ENCODE data around the gene CACNG3. TPM values are rescaled to one million over a fixed set of nuclear protein-coding genes. Genes with fewer than 3 reads are reported as not detected.
"Not testable (repeated sequence)": the region's sequence is repeated elsewhere in the genome, so short reads cannot be mapped to it uniquely, and the experiment has no call there.

Gene CACNG3
- not detected for total RNA-seq

DNA sequence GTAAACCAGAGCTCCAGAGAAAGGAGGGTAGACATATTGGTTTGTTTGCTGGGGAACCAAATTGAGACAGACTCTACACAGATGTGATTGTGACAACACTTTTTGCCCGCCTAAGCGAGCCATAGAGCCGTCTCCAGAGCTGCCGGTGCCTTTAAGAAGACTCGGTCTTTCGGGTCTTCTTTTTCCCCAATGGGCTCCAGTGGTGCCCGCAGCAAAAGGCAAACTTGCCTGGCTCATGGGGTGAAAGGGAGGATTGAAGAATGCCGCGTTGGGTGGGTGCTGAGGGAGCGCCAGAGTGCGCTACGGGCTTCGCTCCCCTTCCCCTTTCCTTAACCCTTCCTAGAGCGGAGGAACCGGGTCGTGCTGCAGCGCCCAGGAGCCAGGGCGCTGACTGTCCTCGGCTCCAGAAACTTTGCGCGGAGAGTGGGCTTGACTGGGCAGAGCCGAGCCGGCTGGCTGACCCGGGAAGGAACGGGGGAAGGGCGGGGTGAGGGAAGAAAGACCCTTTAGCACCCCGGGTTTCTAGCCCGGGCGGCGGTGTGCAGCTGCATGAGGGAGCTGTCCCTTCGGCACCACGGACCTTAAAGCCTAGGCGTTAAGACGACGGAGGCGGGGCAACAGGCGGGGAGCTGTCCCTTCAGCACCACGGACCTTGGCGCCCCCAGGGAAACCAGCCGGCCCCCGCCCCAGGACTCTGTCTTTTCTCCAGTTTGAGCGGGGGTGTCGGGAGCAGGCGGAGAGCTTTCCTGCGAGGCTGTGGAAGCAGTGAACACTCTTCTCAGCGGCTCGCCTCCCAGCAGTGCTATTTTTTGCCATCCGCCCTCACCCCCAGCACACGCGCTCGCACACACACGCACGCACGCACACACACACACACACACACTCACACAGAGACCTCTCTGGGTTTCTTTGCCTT, at the start of gene CACNG3:
TSS of gene CACNG3 (plus strand) at position 880 of the 916 bp plus-strand sequence. CDS start 420 bp downstream, outside the sequence.
- no peak within 1 kb of the TSS for H3K27ac Mint-ChIP-seq
- H3K4me3 Mint-ChIP-seq: no peak within 1 kb of the TSS
- no peaks in the 10 kb centered on the region for H3K9me3 Mint-ChIP-seq
- no peaks in the 10 kb centered on the region for H3K36me3 Mint-ChIP-seq
- H3K4me1 Mint-ChIP-seq: peaks cover 5% of the 10 kb centered on the region
- peaks cover 66% of the 10 kb centered on the region for H3K27me3 Mint-ChIP-seq
- peak; percentile 70 for DNase-seq

DNA sequence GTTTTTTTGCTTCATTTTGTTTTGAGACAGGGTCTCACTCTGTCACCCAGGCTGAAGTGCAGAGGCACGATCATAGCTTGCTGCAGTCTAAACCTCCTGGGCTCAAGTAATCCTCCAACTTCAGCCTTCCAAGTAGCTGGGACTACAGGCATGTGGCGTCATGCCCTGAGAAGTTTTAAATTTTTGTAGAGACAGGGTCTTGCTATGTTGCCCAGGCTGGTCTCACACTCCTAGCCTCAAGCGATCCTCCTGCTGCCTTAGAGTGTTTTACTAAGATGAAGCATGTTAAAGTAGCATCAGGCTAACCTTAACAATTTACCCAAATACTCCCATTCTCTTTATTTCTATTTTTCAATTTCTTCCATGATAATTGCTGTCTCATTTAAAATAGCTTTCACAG, 49.2 kb upstream of the CACNG3 start:
- no peak for DNase-seq
- Mint-ChIP-seq H3K9me3 (no peaks in the 10 kb centered on the region), H3K27ac (no peak overlapping the region), H3K4me3 (no peak overlapping the region), H3K27me3 (no peaks in the 10 kb centered on the region), H3K36me3 (peaks cover 22% of the 10 kb centered on the region), H3K4me1 (no peaks in the 10 kb centered on the region)

DNA sequence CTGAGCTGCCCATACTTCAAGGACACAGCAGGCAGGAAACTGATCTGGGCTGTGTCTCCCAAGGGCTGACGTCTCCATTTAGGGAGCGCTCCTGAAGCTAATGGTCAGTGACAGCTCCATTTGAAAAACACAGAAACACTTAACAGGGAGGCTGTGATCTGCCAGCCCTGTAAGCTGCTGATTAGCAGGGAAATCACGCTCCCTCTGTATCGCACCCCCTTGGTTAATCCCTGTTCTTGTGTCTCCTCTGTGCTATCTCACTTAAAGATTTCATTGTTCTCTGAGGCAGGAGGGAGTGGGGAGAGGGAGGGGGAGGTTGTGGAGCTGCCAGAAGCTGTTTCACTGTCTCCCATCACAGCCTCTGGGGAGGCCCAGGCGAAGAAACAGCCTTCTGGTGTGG, 47.4 kb upstream of the CACNG3 start:
- H3K27ac Mint-ChIP-seq: no peak overlapping the region
- H3K36me3 Mint-ChIP-seq: peaks cover 9% of the 10 kb centered on the region
- no peaks in the 10 kb centered on the region for H3K27me3 Mint-ChIP-seq
- H3K9me3 Mint-ChIP-seq: no peaks in the 10 kb centered on the region
- no peak for DNase-seq
- no peak overlapping the region for H3K4me3 Mint-ChIP-seq
- no peaks in the 10 kb centered on the region for H3K4me1 Mint-ChIP-seq

DNA sequence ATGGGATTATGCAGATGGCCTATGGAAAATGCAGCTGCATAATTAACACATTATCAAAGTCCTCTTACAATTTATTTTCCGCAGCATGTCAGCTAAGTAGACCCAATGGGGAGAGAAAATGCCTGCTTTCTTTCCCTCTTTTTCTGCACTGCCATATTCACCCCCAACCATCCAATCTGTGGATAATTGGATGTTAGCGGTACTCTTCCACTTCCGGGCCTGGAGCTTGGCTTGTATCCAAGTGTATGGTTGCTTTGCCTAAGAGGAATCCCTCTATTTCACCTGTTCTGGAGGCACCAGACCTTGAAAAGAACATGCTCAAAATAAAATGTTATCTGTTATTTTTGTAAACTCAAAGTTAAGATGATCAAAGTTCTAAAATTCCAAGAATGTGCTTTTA, 41.1 kb upstream of the CACNG3 start:
- H3K9me3 Mint-ChIP-seq: no peaks in the 10 kb centered on the region
- DNase-seq: no peak
- no peak overlapping the region for H3K27ac Mint-ChIP-seq
- H3K27me3 Mint-ChIP-seq: no peaks in the 10 kb centered on the region
- peaks cover 20% of the 10 kb centered on the region for H3K36me3 Mint-ChIP-seq
- H3K4me3 Mint-ChIP-seq: no peak overlapping the region
- H3K4me1 Mint-ChIP-seq: no peaks in the 10 kb centered on the region

DNA sequence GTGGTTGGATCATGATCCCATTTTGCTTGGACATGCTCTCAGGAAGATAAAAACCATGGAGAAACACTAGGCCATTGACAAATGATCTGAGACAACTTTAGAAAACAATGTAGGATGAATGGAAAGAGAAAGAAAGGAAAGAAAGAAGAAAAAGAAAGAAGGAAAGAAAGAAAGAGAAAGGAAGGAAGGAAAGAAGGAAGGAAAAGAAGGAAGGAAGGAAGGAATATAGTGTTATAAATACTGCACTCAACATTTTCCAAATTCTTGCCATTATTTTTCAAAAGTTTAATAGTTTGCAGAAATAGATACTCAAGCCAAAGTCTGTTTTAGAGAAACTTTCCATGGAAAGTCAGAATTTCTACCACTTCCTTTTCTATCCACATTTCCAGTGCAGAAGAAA, 39.2 kb upstream of the CACNG3 start:
- no peaks in the 10 kb centered on the region for H3K4me1 Mint-ChIP-seq
- H3K9me3 Mint-ChIP-seq: peaks cover 5% of the 10 kb centered on the region
- no peaks in the 10 kb centered on the region for H3K27me3 Mint-ChIP-seq
- peaks cover 31% of the 10 kb centered on the region for H3K36me3 Mint-ChIP-seq
- no peak overlapping the region for H3K27ac Mint-ChIP-seq
- no peak overlapping the region for H3K4me3 Mint-ChIP-seq
- no peak for DNase-seq

DNA sequence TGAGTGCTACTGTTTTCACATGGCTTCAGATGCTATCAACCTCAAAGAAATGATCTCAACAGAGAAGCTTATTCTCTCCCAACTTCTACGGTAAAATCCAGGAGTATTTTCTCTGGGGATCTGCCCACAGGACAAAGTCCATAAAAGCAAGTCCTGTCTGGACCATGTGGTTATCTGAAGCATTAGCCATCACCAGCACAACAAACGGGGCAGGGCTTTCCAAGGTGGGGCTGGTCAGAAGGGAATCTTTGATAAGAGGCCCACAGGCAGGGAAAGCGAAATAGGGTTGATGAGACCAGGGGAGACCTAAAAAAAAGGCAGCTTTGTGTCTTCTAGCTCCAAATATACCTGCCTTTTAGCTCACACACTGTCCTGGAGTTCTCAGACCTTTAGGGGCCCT, 38.7 kb upstream of the CACNG3 start:
- Mint-ChIP-seq H3K27ac (no peak overlapping the region), H3K9me3 (peaks cover 5% of the 10 kb centered on the region), H3K36me3 (peaks cover 32% of the 10 kb centered on the region)

DNA sequence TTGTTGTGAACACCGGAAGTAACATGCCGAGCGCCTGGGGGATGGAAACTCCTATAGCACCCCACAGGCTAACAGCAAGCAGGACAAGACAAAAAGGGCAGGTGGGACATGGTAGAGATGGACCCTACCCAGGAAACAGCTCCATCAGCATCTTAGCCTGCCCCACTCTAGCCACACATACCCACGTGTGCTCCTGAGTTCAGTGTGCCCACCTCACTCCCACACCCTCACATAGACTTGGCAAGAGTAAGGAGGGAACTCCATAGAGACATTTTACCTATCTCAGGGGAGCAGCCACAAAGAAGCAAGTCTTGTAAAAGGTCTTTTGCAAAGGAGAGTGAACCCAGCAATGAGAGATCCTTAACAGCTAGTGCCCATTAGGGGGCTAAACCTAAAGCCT, 37.8 kb upstream of the CACNG3 start:
- H3K4me3 Mint-ChIP-seq: no peak overlapping the region
- H3K4me1 Mint-ChIP-seq: no peaks in the 10 kb centered on the region
- no peak overlapping the region for H3K27ac Mint-ChIP-seq
- H3K9me3 Mint-ChIP-seq: peaks cover 5% of the 10 kb centered on the region
- H3K36me3 Mint-ChIP-seq: peaks cover 34% of the 10 kb centered on the region
- no peak for DNase-seq
- no peaks in the 10 kb centered on the region for H3K27me3 Mint-ChIP-seq

More for the DNA sequence above, 38.7 kb upstream of the CACNG3 start:
- H3K27me3 Mint-ChIP-seq: no peaks in the 10 kb centered on the region
- no peaks in the 10 kb centered on the region for H3K4me1 Mint-ChIP-seq
- H3K4me3 Mint-ChIP-seq: no peak overlapping the region
- no peak for DNase-seq

DNA sequence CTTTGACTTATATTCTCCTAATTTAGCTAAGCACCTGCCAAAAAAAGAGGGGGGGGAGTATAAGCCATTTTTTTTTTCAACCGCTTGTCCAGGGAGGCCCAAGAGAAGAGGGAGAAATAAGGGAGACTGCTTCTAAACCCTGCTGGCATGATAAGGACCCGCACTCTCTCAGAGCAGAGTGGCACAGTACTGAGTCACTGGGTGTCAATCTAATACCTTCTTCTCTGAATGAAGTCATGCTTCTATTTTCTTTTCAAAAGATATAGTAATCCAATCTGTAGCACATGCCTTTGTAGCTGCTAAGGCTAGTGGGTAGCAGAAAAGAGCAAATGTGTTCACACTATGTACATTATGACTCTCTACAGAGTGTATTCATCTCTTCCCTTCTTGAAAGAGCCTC, 34.9 kb upstream of the CACNG3 start:
- no peak overlapping the region for H3K4me3 Mint-ChIP-seq
- no peaks in the 10 kb centered on the region for H3K4me1 Mint-ChIP-seq
- H3K36me3 Mint-ChIP-seq: peaks cover 30% of the 10 kb centered on the region
- H3K27me3 Mint-ChIP-seq: no peaks in the 10 kb centered on the region
- H3K9me3 Mint-ChIP-seq: peaks cover 5% of the 10 kb centered on the region
- H3K27ac Mint-ChIP-seq: no peak overlapping the region
- no peak for DNase-seq

DNA sequence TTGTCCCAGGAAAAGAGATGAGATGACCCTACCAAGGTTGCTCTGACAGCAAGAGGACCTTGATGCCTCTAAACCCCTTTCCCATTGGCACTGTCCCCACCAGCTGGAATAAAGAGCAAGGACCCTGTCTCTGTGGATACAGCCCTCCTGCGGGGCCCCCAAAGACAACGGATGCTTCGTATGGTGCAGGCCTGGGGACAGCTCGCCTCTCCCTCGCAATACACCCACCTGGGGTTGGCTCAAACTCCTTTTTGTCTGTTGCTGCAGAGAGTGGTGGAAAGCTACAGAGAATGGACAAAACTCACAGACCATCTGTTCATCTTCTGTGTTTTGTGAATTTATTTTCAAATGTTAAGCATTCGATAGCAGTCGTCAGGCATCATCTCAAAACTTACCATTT, 27.6 kb upstream of the CACNG3 start:
- Mint-ChIP-seq H3K4me1 (no peaks in the 10 kb centered on the region), H3K36me3 (no peaks in the 10 kb centered on the region), H3K27ac (no peak overlapping the region), H3K27me3 (peaks cover 10% of the 10 kb centered on the region), H3K4me3 (no peak overlapping the region), H3K9me3 (no peaks in the 10 kb centered on the region)
- no peak for DNase-seq

DNA sequence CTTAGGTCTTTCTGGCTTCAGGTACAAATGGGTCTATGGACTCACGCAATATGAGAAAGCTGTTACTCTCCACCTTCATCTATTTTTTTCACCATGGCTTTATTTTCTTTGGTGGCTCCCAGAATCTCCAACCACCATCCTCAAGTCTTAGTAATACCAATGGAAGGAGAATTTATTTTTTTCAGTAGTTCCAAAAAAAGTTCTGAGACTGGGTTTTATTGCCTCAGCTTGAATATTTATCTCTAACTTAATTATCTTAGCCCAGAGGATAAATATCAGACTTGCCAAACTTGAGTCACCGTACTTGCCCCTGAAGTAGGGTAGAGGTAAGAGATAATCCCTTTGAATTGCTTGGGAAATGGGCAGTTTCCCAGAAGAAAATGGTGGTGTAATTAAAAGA, 23.2 kb upstream of the CACNG3 start:
- peaks cover 12% of the 10 kb centered on the region for H3K27me3 Mint-ChIP-seq
- peaks cover 2% of the 10 kb centered on the region for H3K36me3 Mint-ChIP-seq
- H3K4me3 Mint-ChIP-seq: no peak overlapping the region
- peaks cover 5% of the 10 kb centered on the region for H3K9me3 Mint-ChIP-seq
- H3K4me1 Mint-ChIP-seq: no peaks in the 10 kb centered on the region
- H3K27ac Mint-ChIP-seq: no peak overlapping the region
- DNase-seq: no peak

DNA sequence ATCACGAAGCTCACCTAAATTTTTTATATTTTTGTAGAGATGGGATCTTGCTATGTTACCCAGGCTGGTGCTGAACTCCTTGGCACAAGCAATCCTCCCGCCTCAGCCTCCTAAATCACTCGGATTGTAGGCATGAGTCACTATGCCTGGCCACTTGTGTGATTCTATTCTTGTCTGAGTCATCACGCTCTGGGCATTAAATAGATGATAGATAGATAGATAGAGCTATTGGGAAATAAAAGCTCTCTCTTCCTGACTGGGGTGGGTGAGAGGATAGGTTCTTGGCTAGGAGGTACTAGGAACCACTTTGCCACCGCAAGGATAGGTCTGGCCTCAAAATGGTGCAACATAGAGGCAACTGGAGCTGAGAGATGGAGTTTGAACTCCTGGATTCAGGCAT, 21.4 kb upstream of the CACNG3 start:
- no peak for DNase-seq
- peaks cover 8% of the 10 kb centered on the region for H3K36me3 Mint-ChIP-seq
- H3K27me3 Mint-ChIP-seq: peaks cover 17% of the 10 kb centered on the region
- H3K4me1 Mint-ChIP-seq: no peaks in the 10 kb centered on the region
- H3K4me3 Mint-ChIP-seq: no peak overlapping the region
- H3K9me3 Mint-ChIP-seq: peaks cover 18% of the 10 kb centered on the region
- no peak overlapping the region for H3K27ac Mint-ChIP-seq

DNA sequence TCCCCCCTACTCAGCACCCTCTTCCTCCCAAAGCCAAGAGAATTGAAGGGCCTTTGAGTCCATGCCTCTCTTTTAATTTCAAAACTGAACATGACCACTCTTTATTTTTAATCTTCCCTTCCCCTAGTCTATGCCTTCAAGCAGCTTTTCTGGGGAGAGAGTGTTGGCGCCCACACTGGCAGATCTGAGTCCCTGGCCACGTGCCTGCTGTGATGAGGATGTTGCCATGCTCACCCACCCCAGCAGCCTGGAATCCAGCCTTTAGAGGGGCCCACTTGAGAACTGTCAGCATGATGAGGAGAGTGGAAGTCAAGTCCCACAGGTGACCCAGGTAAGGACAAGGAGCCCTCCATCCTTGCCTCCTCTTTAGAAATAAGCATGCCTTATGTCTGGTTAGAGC, 20.3 kb upstream of the CACNG3 start:
- Mint-ChIP-seq H3K4me3 (no peak overlapping the region), H3K27me3 (peaks cover 11% of the 10 kb centered on the region), H3K4me1 (no peaks in the 10 kb centered on the region), H3K27ac (no peak overlapping the region), H3K9me3 (peaks cover 18% of the 10 kb centered on the region), H3K36me3 (peaks cover 8% of the 10 kb centered on the region)
- DNase-seq: no peak

DNA sequence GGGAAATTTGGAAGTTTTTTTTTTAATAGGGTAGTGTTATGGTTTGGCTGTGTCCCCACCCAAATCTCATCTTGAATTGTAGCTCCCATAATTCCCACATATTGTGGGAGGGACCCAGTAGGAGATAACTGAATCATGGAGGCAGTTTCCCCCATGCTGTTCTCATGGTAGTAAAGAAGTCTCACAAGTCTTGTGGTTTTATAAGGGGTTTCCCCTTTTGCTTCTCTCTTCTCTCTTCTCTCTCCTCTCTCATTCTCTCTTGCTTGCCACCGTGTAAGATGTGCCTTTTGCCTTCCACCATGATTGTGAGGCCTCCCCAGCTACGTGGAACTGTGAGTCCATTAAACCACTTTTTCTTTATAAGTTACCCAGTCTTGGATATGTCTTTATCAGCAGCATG, 17.3 kb upstream of the CACNG3 start:
- H3K27ac Mint-ChIP-seq, DNase-seq, H3K4me3 Mint-ChIP-seq, H3K4me1 Mint-ChIP-seq, H3K36me3 Mint-ChIP-seq: not testable (repeated sequence)
- Mint-ChIP-seq H3K9me3 (peaks cover 18% of the 10 kb centered on the region), H3K27me3 (peaks cover 12% of the 10 kb centered on the region)

DNA sequence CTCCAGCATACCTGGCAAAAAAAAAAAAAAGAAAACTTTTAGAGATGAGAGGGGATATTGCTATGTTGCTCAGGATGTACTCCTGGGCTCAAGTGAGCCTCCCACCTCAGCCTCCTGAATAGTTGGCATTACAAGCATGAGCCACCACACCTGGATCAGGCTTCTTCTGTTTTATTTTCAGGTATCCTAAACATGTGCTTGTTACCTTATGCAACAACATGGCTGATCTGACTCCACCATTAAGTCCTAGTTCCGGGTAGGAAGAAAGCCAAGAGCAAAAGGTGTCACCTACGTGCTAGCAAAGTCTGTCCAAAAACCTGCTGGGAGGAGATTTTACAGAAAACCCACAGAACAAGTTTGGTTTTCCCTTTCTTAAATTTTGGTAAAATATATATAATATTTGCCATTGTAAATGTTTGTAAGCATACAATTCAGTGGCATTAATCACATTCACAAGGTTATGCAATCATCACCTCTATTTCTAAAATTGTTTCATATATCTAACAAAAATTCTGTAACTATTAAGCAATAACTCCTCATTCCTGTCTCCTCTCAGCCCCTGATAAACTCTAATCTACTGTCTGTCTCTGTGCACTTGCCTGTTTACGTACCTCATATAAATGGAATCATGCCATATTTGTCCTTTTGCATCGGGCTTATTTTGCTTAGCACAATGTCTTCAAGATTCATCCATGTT, 9.1 kb upstream of the CACNG3 start:
- Mint-ChIP-seq H3K27ac (no peak overlapping the region), H3K4me1 (peaks cover 3% of the 10 kb centered on the region), H3K4me3 (no peak overlapping the region), H3K27me3 (peaks cover 18% of the 10 kb centered on the region), H3K9me3 (no peaks in the 10 kb centered on the region), H3K36me3 (no peaks in the 10 kb centered on the region)
- no peak for DNase-seq

DNA sequence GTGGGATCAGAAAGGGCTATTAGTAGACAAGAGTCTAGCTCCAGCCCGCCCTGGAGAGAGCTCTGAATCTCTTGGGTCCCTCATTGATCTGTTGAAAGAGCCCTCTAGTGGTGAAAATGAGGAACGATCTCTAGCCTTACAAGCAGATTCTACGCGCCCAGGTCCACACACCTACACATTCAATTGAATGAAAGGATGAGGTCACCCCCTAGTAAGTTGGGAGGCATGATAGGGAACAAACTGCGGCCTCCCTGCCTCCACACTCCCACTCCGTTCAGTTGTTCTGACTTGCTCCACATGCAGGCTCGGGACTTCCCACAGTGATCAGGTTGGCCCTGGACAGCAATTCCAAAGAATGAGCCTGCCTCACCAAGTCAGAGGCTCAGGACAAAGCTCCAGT, 2.9 kb upstream of the CACNG3 start:
- Mint-ChIP-seq H3K27me3 (peaks cover 60% of the 10 kb centered on the region), H3K9me3 (no peaks in the 10 kb centered on the region), H3K36me3 (no peaks in the 10 kb centered on the region), H3K4me1 (peaks cover 5% of the 10 kb centered on the region), H3K4me3 (no peak overlapping the region), H3K27ac (no peak overlapping the region)
- DNase-seq: peak; percentile 10

DNA sequence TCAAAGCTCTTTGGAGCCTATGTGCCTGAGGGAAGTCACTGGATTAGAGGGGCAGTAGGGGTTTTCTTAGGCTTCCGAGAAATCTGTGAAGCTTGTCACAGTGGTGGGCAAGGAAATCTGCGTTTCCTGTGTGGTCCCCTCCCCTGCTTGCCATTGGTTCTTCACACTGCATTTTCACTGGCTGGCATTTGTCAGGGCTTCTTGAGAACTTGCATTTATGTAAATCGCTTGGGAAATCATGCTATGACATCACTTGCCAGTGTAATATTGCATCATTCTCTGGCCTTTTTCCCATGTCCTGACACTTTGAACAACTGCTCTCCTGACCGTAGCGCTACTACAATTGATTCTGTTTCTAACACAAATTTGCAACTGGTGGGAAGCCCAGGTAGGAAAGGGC, 1.8 kb downstream of the CACNG3 start:
- Mint-ChIP-seq H3K27ac (no peak overlapping the region), H3K27me3 (peaks cover 72% of the 10 kb centered on the region), H3K4me3 (no peak overlapping the region), H3K9me3 (no peaks in the 10 kb centered on the region), H3K4me1 (peaks cover 3% of the 10 kb centered on the region), H3K36me3 (no peaks in the 10 kb centered on the region)
- DNase-seq: no peak
